NCI-H82 (cell line): Measurements from ENCODE around the gene ASPHD1.
"Not testable (repeated sequence)": the region's sequence is repeated elsewhere in the genome, so short reads cannot be mapped to it uniquely, and the experiment has no call there.

Source experiments
- DNase-seq: peaks from one replicate; lab custom pipeline; 2025; lab: John Stamatoyannopoulos, UW

ASPHD1 gene

DNA sequence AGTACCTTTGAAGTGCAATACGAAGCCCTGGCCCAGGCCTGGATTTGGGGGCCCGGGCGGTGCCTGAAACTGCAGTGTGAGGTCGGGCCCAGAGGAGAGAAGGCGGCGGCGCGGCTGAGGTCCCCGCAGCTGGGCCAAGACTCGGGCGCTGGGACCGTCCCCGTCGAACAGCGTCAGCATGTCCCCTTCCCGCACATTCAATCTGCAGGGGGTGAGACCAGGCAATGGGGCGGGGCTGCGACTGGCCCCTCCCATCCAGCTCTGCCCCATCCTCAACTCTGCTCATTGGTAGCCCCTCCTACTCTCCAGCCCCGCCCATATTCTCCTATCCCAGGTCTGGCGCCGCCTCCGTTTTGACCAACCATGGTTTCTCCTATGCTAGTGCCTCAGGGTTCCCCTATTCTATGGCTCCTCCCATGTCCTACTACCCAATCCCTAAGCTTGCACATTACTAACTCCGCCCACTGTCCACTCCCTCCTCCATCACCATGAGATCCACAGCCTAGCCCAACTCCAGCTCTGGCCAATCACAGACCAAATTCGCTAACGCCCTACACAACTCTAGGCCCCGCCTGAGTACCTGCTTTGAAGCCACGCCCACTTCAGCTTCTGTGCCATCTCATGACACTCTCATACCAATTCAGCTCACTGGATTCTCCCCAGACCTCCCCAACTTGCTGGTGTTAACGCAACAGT lies 22.9 kb upstream of the ASPHD1 start:
- peak; percentile 63 for DNase-seq

DNA sequence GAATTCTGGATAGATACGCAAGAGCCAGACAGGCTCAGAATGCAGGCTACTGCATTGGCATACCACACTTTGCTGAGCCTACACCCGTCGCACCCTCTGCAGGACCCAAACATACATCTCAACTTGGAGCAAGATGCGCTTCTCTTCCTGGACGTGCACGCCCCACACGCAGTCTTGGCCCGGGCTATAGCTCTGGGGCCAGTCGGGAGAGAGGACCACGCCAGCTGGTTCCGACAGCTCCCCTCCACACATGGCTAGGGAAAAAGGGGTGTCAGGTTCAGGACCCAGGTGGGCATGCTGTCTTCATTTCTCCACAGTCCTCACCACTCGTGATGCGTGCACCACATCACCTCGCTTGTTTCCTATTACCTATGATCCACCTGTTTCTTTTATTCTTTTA lies 22.1 kb upstream of the ASPHD1 start:
- DNase-seq = no peak

DNA sequence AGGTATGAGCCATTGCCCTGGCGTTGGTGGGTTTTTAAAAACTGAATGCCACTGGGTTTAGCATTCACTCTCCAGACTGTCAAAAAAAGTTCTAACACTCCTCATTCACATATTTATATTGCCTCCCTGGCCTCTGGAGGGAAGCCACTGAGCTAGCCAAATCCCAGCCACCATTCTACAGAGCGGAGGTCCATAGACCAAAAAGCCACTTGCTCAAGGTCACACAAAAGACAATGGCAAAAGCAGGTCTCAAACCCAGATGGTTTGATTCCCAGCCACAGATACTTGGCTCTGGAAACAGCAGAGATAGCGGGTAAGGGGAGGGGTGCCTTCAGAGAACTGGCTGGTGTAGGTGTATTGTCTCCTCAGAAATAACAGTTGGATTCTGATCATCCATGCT lies 19.2 kb upstream of the ASPHD1 start:
- no peak for DNase-seq

DNA sequence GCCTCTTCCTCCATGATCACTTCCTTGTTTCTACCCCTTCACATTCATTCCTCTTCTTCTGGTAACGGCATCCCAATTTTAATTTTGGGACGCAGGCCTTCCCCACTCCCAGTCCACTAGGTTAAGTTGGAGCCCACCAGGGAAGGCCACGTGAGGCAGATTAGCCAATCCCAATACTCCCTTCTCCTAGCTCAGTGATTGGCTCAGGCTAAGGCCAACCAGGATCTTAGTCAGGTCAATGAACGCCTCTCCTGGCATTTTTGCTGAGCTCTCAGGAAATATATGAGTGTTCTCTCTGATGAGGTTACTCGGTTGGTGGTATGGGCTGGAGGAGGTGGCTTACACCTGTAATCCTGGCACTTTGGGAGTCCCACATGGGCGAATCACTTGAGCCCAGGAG lies 16.3 kb upstream of the ASPHD1 start:
- peak; percentile 25 for DNase-seq

DNA sequence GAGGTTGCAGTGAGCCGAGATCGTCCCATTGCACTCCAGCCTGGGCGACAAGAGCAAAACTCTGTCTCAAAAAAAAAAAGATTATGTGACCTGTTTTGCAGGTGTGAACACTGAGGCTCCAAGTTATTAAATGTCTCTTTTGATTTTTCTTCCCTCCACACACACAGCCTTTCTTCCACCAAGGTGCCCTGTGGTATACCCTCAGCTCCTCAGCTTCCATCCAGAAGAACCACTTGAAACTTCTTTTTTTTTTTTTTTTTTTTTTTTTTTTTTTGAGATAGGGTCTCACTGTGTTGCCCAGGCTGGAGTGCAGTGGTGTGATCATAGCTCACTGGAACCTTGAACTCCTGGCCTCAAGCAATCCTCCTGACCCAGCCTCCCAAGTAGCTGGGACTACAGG lies 10.9 kb upstream of the ASPHD1 start:
- DNase-seq = not testable (repeated sequence)

DNA sequence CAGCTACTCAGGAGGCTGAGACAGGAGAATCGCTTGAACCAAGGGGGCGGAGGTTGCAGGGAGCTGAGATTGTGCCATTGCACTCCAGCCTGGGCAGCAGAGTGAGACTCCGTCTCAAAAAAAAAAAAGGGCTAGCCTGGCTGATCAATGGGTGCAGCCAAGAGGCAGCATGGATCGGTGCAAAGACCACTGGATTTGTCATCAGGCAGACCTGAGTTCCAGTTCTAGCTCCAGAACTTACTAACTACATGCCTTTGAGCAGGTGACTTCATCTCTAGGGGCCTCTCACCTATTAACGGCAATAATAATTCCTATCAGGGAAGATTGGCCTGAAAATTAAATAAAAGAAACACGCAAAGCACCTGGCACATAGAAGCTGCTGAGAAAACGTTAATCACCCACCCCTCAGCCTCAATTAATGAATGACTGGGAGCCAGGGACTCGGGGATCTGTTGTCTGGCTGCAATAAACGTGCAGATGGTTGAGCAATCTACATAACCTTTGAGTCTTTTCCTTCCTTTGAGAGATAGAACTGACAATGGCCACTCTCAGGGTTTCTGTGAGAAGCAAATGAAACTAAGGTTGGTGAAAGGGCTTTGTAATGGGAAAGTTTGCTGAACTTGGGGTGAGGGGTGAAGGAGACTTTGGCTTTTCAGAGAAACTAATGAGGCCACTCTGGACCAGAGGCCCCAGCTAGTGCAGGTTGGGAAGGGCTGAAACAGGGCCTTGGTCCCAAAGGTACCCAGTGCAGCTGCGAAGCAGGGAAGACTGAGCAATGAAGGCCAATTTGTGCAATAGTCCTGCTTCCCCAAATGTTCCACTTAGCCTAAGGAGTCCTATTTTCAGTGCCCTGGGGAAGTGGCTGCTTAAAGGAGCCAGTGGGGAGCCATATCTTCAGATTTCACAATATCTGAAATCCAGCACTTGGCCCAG lies 8.5 kb upstream of the ASPHD1 start:
- DNase-seq = no peak

DNA sequence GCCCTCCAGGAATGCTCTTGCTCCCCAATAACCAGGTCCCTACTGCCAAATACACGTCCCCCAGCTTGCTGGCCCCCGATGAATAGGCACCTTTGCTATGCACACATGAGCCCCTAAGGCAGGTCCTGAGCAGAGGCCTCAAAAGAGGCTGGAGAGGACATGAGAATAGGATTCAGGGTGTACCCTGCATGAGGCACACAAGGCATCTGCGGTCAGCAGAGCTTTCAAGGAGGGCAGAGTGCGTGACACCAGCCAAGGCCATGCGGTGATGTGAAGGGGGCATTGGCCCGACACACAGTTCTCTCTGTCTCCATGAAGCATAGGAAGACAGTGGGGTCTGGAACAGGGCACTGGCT lies 7.9 kb upstream of the ASPHD1 start:
- no peak for DNase-seq

DNA sequence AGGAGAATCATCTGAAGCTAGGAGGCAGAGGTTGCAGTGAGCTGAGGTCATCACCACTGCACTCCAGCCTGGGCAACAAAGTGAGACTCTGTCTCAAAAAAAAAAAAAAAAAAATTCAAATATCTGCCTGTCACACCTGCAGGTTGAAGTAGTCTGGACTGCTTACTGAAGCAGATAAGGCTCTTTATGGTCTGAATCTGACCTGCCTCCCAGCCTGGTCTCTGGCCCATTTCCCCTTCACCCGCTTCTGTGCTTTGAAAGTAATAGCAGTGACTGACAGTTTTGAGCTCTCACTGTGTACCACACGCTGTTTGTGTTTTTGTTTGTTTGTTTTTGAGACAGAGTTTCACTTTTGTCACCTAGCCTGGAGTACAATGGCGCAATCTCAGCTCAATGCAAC lies 6.7 kb upstream of the ASPHD1 start:
- DNase-seq = no peak

DNA sequence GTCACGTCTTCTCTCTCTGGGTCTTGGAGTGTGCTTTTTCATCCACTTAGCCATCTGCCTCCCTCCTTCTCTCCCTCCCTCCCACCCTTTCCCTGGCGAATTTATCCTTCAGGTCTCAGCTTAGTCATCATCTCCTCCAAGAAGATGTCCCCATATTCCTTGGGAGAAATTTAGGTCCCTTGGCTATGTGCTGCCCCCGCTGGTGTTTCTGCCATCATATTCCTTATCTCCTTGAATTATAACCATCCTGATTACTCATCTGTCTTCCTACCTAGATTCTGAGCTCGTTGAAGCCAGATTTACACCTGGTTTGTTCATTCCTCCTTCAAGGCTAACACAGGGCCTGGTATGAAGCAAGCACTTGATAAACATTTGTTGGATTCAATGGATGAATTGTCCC lies 5.9 kb upstream of the ASPHD1 start:
- peak; percentile 84 for DNase-seq

DNA sequence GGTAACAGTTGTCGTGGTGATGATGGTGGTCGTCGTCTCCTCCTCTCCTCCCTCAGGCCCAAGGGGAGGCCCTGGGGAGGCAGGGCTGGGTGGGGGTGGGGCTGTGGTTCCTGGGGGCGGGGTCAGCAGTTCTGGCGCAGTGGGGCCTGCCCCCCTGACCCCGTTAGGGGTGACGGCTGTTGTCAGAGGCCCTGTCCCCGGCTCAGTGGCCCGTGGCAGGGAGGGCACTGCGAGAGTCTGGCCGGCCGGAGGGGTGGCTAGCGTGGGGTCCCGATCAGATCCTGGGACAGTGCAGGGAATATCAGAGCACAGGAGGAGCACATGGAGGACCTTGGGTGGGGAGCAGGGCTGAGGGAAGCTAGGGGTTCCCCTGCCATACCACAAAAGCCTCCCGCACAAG lies 3.4 kb upstream of the ASPHD1 start:
- DNase-seq = no peak

DNA sequence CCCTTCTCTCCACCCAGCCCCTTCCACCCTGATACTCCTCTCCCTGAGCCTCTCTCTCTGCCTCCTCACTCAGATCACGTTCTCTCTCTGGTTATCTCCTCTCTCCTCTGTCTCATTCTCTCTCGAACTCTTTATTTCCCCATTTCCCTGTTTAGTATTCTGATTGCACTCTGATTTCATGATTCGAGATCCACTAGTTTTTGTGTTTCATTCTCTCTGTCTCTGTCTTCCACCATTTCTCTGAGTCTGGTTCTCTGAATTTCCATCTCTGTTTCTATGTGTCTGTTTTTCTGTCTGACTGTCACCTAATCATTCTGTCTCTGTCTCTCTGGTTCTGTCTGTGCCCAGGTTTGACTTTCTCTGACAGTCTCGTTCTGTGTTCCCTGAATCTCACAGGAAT lies 3.0 kb upstream of the ASPHD1 start:
- DNase-seq = no peak

DNA sequence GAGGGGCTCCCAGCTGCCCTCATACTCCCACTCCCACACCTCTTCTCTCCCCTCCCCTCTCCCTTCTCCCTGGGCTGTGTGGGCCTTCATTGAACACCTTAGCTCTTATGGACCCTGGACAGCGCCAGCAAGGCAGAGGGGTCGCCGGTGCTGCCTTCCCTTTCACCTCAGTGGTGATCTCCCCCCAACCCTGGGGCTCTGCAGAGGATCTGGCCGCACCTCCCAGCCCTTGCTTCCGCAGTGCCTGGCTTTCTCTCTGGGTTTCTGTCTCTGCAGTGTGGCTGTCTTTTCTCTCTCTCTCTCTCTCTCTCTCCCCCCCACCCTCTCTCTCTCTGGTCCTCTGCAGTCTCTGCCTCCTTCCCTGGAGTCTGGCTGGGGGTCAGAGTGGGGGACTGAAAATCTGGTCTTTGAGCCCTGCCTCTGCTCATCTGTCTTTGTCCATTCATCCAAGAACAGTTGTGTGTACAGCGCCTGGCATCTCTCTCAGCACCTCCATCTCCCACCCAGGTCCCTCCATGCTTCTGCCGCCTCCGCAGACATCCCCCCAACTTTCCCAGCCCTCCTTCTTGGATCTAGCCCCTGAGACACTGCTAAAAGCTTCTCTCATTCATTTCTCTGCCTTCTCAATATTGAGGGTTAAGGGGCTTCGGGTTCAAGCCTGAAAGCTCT lies 2.0 kb upstream of the ASPHD1 start:
- DNase-seq = no peak

DNA sequence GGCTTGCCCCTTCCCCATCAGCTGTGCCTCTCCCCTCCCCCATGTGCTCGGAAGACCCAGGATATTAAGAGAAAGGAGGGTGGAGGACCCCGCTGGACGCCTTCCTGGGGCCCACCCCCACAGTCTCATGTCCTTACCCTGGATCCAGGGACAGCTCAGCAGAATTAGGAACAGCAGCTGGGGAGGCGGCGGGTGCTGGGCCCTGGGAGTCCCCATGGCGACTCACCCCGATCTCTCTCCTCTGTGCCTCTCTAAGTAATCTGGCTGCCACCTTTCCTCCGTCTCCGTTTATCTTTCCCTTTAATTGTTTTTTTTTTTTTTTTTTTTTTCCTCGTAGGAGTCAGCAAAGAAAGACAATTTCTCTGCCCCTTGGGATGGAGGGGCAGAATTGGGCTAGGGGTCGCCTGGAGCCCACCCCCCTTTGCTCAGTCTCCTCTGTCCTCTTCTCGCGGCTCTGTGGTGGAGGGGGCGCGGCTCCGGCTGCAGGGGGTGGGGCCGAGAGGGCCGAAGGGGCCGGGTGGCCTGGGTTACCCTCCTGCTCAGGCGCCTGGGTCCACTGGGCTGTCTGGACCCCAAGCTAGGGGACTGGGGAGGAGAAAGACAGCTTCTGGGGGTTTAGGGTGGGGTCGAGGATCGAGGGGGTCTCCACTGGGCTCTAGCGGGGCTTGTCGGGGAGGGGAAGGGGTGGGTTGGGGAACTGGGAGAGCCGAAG lies 1.3 kb upstream of the ASPHD1 start:
- peak; percentile 87 for DNase-seq

DNA sequence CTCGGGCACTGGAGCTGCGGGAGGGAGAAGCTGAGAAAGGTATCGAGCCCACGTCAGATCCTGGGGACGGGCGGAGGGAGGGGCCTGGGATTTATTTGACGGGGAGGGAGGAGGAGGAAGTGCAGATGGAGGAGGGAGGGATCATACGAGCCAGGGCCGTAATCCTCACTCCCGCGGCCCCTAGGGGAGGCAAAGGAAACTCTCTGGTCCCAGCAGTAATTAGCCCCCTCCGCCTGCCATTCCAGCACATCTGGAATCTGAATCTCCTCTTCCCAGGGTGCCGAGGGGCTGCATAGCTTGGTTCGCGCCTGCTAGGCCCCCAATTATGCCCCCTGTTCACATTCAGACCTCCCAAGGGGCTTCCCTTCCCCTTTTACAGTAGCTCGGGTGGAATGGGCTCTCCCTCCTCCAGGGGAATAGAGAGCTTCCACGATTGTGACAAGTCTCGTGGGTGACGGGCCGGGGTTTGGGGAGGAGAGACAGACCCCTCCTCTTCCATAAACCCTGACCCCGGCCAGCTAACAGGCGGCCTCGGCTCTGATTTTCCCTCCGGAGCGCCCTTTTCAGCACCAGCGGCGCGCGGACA lies 679 bp upstream of the ASPHD1 start, which contains the start of gene SEZ6L2:
Gene SEZ6L2, minus strand, starts transcription at position 35 of the 586 bp plus-strand sequence. CDS start 531 bp downstream, outside the sequence.
- DNase-seq = peak; percentile 98

DNA sequence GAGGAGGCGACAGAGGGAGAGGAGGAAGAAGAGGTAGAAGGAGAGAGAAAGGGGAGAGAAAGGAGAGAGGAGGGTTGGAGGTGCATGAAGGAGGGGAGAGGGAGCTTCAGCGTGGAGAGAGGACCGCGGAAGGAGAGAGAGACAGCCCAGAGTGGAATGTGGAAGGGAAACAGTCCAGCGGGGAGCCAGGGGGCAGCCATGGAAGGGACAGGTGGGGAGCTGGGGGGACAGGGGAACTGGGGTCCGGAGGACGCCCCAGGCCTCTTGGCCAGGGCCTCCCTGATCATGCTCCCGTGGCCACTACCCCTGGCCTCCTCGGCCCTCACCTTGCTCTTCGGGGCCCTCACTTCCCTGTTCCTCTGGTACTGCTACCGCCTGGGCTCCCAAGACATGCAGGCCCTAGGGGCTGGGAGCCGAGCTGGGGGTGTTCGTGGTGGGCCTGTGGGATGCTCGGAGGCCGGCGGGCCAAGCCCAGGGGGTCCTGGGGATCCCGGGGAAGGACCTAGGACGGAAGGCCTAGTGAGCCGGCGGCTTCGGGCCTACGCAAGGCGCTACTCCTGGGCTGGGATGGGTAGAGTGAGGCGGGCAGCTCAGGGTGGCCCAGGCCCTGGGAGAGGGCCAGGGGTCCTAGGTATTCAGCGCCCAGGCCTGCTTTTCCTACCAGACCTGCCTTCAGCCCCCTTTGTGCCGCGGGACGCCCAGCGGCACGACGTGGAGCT lies 759 bp downstream of the ASPHD1 start:
- DNase-seq = peak; percentile 52

DNA sequence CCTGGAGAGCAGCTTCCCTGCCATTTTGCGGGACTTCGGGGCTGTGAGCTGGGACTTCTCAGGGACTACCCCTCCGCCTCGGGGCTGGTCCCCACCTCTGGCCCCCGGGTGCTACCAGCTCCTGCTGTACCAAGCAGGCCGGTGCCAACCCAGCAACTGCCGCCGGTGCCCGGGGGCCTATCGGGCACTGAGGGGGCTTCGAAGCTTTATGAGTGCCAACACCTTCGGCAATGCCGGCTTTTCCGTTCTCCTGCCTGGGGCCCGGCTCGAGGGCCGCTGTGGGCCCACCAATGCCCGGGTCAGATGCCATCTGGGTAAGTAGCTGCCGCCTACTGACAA lies 1.3 kb downstream of the ASPHD1 start:
- DNase-seq = no peak

DNA sequence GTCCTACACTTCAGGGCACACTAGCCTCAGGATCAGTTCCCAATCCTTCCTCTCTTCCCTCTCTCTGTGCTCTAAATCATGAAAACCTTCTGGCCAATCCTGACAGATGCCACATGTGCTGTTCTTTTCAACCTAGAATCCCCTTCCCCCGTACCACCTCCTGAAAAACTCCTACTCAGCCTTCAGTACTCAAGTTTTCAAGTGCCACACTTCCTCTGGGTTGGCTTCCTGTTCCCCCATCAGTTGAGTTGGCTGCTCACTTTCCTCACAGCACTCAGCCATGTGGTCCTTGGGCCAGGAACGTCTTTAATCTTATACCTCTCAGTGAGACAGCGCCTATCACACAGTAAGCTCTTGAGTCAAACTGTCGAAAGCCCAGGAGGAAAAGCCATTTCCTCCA lies 3.3 kb downstream of the ASPHD1 start:
- DNase-seq = peak; percentile 37

DNA sequence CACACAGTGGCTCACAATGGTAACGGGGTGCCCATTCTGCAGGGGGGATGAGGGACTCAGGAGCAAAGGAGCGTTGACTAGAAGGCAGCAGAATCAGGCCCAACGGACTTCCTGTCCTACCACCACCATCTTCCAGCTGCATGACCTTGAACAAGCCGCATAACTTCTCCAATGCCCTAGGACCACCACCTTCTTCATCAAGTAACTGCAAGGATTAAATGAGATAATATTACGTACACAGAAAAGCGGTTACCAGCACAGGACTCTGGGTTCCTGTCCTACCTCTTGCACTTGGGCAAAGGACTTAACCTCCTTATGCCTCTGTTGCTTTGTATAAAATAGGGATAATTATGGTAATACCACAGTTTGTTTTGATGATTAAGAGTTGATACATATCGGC lies 4.7 kb downstream of the ASPHD1 start:
- no peak for DNase-seq

DNA sequence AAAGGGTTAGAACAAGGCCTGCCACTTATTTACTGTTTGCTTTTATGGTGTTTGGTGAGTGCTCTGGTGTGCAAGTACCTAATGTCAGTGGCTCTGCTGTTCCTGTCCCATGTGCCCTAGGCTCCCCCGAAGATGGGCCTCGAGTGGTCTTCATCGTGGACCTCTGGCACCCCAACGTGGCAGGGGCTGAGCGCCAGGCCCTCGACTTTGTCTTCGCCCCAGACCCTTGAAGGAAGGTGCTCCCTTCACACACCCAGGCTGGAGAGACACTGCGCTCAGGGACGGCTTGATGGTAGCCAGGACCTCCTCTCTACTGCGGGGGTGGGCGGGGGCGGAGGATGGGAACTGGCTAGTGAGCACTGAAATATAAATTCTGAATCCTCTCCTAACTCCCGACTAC lies 5.4 kb downstream of the ASPHD1 start:
- no peak for DNase-seq

DNA sequence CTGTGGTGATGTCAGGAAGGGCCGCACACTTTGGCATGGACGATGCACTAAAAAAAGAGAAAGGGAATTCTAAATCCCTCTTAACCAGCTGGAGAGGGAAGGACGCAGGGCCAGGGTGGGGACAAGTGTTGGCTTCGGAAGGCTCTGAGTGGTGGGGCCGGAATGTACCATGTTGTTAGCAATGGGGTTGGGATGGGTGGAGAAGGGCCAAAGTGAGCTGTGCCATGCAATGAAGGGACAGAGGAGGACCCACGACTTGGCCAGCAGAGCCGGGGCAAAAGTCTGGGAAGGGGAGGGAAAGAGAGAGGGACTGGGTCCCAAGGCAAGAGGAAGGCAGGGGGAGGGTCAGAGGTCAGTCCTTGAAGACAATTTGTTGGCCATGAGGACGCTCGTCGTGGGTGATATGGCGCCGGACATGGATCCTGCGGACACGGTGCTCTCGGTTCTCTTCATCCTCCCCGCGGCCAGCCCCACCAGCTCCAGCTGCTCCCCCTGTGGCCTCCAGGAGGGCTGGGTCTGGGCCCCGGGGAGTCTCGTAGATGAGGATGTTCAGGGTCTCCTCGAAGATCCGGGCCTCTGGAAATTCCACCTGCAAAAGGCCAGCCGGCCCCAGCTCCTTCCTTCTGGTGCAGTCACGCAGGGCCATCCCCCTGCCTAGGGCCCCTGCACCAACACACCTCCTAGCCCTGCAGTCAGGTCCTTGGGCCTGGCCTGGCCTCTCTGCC lies 6.4 kb downstream of the ASPHD1 start:
- no peak for DNase-seq

DNA sequence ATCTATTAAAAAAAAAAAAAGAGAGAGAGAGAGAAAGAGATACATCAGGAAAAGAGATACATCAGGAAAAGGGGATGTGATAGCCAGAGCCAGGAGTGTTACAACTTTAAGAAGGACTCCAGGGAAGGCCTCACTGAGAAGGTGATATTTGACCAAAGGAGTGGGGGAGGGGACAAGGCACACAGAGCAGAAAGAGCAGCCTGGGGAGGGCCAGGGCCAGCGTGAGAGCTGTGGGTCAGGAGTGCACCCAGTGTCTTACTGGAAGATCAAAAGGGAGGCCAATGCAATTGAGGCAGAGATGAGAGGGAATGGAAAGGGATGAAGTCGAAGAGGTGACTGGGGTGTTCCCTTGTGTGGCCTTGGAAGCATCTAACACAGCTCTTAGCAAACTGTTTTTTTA lies 7.7 kb downstream of the ASPHD1 start:
- no peak for DNase-seq
